Liver (tissue), 9 donors: Measurements from ENCODE around the gene RNLS. TPM values are rescaled to one million over a fixed set of nuclear protein-coding genes. Genes with fewer than 3 reads are reported as not detected.

Experiments
- DNase-seq: peaks from one replicate; pipeline ENCODE4 v3.0.0-alpha.2; 2017; ENCODE audit warnings: low spot score
- H3K27ac ChIP-seq, 2 donors: one replicate each; pipeline ENCODE4 v1.7.0; 2013; ENCODE audit warnings: inconsistent platforms in 2 of 2, low read length in 2 of 2, control low read depth in 1 of 2, low read depth in 1 of 2, mild to moderate bottlenecking in 1 of 2
- H3K27me3 ChIP-seq, 4 donors: one replicate each; pipeline versions ENCODE4 v1.6.1 to v1.7.0; 2013; ENCODE audit warnings: low read length in 3 of 4, inconsistent platforms in 1 of 4, mild to moderate bottlenecking in 1 of 4, moderate library complexity in 1 of 4; ENCODE audit not compliant: control insufficient read depth in 4 of 4, insufficient read depth in 4 of 4
- H3K36me3 ChIP-seq, 4 donors: one replicate each; pipeline versions ENCODE4 v1.6.1 to v1.7.0; 2013; ENCODE audit warnings: low read length in 3 of 4, mild to moderate bottlenecking in 3 of 4, low read depth in 1 of 4, moderate library complexity in 1 of 4; ENCODE audit not compliant: control insufficient read depth in 4 of 4, insufficient read depth in 3 of 4
- H3K4me1 ChIP-seq, 4 donors: one replicate each; pipeline versions ENCODE4 v1.6.1 to v1.7.0; 2013; ENCODE audit warnings: low read length in 3 of 4, mild to moderate bottlenecking in 3 of 4, moderate library complexity in 1 of 4; ENCODE audit not compliant: control insufficient read depth in 4 of 4, insufficient read depth in 4 of 4
- H3K4me3 ChIP-seq, 3 donors: one replicate each; pipeline versions ENCODE4 v1.6.1 to v1.7.0; 2013; ENCODE audit warnings: low read length in 3 of 3, control low read depth in 1 of 3, low read depth in 1 of 3, mild to moderate bottlenecking in 1 of 3
- H3K9ac ChIP-seq, 2 donors: one replicate each; pipeline ENCODE4 v1.7.0; 2013; ENCODE audit warnings: low read length in 2 of 2, mild to moderate bottlenecking in 2 of 2, moderate library complexity in 2 of 2, control low read depth in 1 of 2, low read depth in 1 of 2
- H3K9me3 ChIP-seq, 4 donors: one replicate each; pipeline versions ENCODE4 v1.6.1 to v1.7.0; 2013; ENCODE audit warnings: low read length in 3 of 4; ENCODE audit not compliant: control insufficient read depth in 4 of 4
- ATF3 ChIP-seq: IDR thresholded peaks from 2 replicates; pipeline ENCODE4 v1.6.1; 2016; ENCODE audit warnings: antibody characterized with exemption
- CTCF ChIP-seq: fragments of 150-350 bp; IDR thresholded peaks from 2 replicates; pipeline ENCODE4 v1.5.1; 2017; ENCODE audit warnings: improper control_type of control experiment, low read depth, low read length; ENCODE audit not compliant: missing input control
- EGR1 ChIP-seq, 2 donors: IDR thresholded peaks; 2 replicates each; pipeline ENCODE4 v1.6.1; 2016 to 2018; ENCODE audit warnings: antibody characterized with exemption in 2 of 2, low read depth in 2 of 2
- FOXA1 ChIP-seq: IDR thresholded peaks from 2 replicates; pipeline ENCODE4 v1.6.1; 2016; ENCODE audit warnings: antibody characterized with exemption
- FOXA2 ChIP-seq: IDR thresholded peaks from 2 replicates; pipeline ENCODE4 v1.6.1; 2016; ENCODE audit warnings: antibody characterized with exemption
- GABPA ChIP-seq, 2 donors: IDR thresholded peaks in 1 of 2; conservative IDR thresholded peaks in 1 of 2; 2 replicates each; pipeline ENCODE4 v1.6.1; 2016; ENCODE audit warnings: antibody characterized with exemption in 2 of 2, mild to moderate bottlenecking in 1 of 2, moderate library complexity in 1 of 2
- HNF4A ChIP-seq, 2 donors: conservative IDR thresholded peaks; 2 replicates each; pipeline ENCODE4 v1.6.1; 2016; ENCODE audit warnings: antibody characterized with exemption in 2 of 2, mild to moderate bottlenecking in 2 of 2
- HNF4G ChIP-seq: IDR thresholded peaks from 2 replicates; pipeline ENCODE4 v1.6.1; 2016; ENCODE audit warnings: antibody characterized with exemption
- JUND ChIP-seq, 2 donors: IDR thresholded peaks; 2 replicates each; pipeline ENCODE4 v1.6.1; 2016; ENCODE audit warnings: antibody characterized with exemption in 2 of 2
- MAX ChIP-seq: IDR thresholded peaks from 2 replicates; pipeline ENCODE4 v1.6.1; 2016; ENCODE audit warnings: antibody characterized with exemption
- NR2F2 ChIP-seq: IDR thresholded peaks from 2 replicates; pipeline ENCODE4 v1.6.1; 2016; ENCODE audit warnings: antibody characterized with exemption
- RAD21 ChIP-seq, 2 donors: IDR thresholded peaks; 2 replicates each; pipeline ENCODE4 v1.6.1; 2016; ENCODE audit warnings: antibody characterized with exemption in 2 of 2, mild to moderate bottlenecking in 2 of 2
- REST ChIP-seq: IDR thresholded peaks from 2 replicates; pipeline ENCODE4 v1.6.1; 2016; ENCODE audit warnings: antibody characterized with exemption, mild to moderate bottlenecking
- RXRA ChIP-seq, 2 donors: IDR thresholded peaks; 2 replicates each; pipeline ENCODE4 v1.6.1; 2017 to 2018; ENCODE audit warnings: antibody characterized with exemption in 2 of 2, mild to moderate bottlenecking in 1 of 2
- SP1 ChIP-seq: IDR thresholded peaks from 2 replicates; pipeline ENCODE4 v1.6.1; 2018; ENCODE audit warnings: antibody characterized with exemption, mild to moderate bottlenecking
- TAF1 ChIP-seq: conservative IDR thresholded peaks from 2 replicates; pipeline ENCODE4 v1.6.1; 2016; ENCODE audit warnings: antibody characterized with exemption, mild to moderate bottlenecking
- YY1 ChIP-seq: IDR thresholded peaks from 2 replicates; pipeline ENCODE4 v1.6.1; 2016; ENCODE audit warnings: antibody characterized with exemption, mild to moderate bottlenecking
- ZBTB33 ChIP-seq: IDR thresholded peaks from 2 replicates; pipeline ENCODE4 v1.6.1; 2016; ENCODE audit warnings: antibody characterized with exemption
- WGBS: extraction: QIAGEN DNeasy Blood & Tissue Kit; methylation state at CpG from one replicate; pipeline ENCODE4 v1.1.7; 2013; 5-methylcytosine and 5-hydroxymethylcytosine counted together
- polyA plus RNA-seq, 2 donors: library from polyadenylated mRNA; stranded (reverse) in 1 of 2; unstranded in 1 of 2; fragments of 200-250 nt in 1 of 2; fragments of >200 nt in 1 of 2; fragmentation: Nextera tagmentation in 1 of 2; extraction: Ambion mirVana in 1 of 2; gene quantifications; one replicate each; pipeline versions ENCODE4 v1.2.1 to v1.2.3, GENCODE V29; 2013 to 2015
- total RNA-seq, 2 donors: library from RNA; depleted of rRNA; stranded (reverse); fragments of >200 nt; gene quantifications; one replicate each; pipeline ENCODE4 v1.2.3, GENCODE V29; 2014
- donor health status: healthy.
- donor health status: healthy.
- donor health status: healthy.
- donor health status: healthy.
- donor health status: healthy.

The RNLS gene
- total and polyA plus RNA-seq, 4 donors: 4.1 to 12.4 (median 7.5) TPM

GRCh38 chr10:88458209-88458608 lies 124.9 kb downstream of the RNLS start:
- WGBS: 73% methylated on average over 3 of the region's 3 CpGs
- TF ChIP-seq CTCF: no peak
- TF ChIP-seq ZBTB33: no peak
- TF ChIP-seq FOXA1: no peak
- no peak for TF ChIP-seq ATF3
- no peak for TF ChIP-seq RAD21 (IDR thresholded peaks at IDR 0.05)
- no peak for TF ChIP-seq SP1
- no peak for TF ChIP-seq TAF1
- no peak for TF ChIP-seq HNF4G
- no peak for TF ChIP-seq RXRA (IDR thresholded peaks at IDR 0.05)
- TF ChIP-seq EGR1 (IDR thresholded peaks at IDR 0.05; ENCODE audit: low read depth in 2 of 2): no peak
- TF ChIP-seq JUND (IDR thresholded peaks at IDR 0.05): no peak
- no peak for TF ChIP-seq REST
- TF ChIP-seq HNF4A (conservative IDR thresholded peaks at IDR 0.05): no peak
- TF ChIP-seq MAX: no peak
- TF ChIP-seq NR2F2: no peak
- no peak for TF ChIP-seq FOXA2
- no peaks in the 10 kb centered on the region for H3K27me3 ChIP-seq
- H3K9me3 ChIP-seq: no peaks in the 10 kb centered on the region
- no peaks in the 10 kb centered on the region for H3K36me3 ChIP-seq
- DNase-seq: no peak
- H3K9ac ChIP-seq: no peak overlapping the region
- H3K4me3 ChIP-seq: no peak overlapping the region
- peaks cover 0 to 2% (median 1%) of the 10 kb centered on the region in 4 donors for H3K4me1 ChIP-seq
- H3K27ac ChIP-seq: no peak overlapping the region

- Histone ChIP-seq H3K9ac (no peak overlapping the region), H3K4me3 (no peak overlapping the region), H3K9me3 (no peaks in the 10 kb centered on the region), H3K36me3 (no peaks in the 10 kb centered on the region), H3K27ac (no peak overlapping the region), H3K4me1 (peaks cover 0 to 2% (median 1%) of the 10 kb centered on the region in 4 donors), H3K27me3 (no peaks in the 10 kb centered on the region)
- TF ChIP-seq SP1 (no peak), JUND (IDR thresholded peaks at IDR 0.05) (no peak), YY1 (no peak), ZBTB33 (no peak), HNF4A (conservative IDR thresholded peaks at IDR 0.05) (no peak), NR2F2 (no peak), ATF3 (no peak), GABPA (IDR thresholded peaks at IDR 0.05 in 1 of 2, conservative IDR thresholded peaks at IDR 0.05 in 1 of 2) (no peak), CTCF (no peak), TAF1 (no peak), RAD21 (IDR thresholded peaks at IDR 0.05) (no peak), MAX (no peak), RXRA (IDR thresholded peaks at IDR 0.05) (no peak)
- DNase-seq: no peak
- WGBS: 86% methylated on average over 3 of the region's 3 CpGs
Observed at GRCh38 chr10:88457660-88458059, 125.5 kb downstream of the RNLS start.
